Measurements from ENCODE around the gene FEV. TPM values are rescaled to one million over a fixed set of nuclear protein-coding genes. Genes with fewer than 3 reads are reported as not detected.

The FEV gene
- total RNA-seq, 2 donors from 2014 or later, result not detected

GRCh38 chr2:218957671-218958070 is 27.3 kb downstream of the FEV start:
- 79 to 83% methylated on average over 3 to 4 of the region's 4 CpGs for WGBS, 2 experiments (ENCODE audit: insufficient coverage in 1 of 2, insufficient read length in 1 of 2)

GRCh38 chr2:218956039-218956438 is 28.9 kb downstream of the FEV start:
- no peak overlapping the region for H3K27ac ChIP-seq (ENCODE audit: low read depth, low read length)
- no peaks in the 10 kb centered on the region for H3K36me3 ChIP-seq (ENCODE audit: control insufficient read depth, insufficient read depth, low read length)
- no peaks in the 10 kb centered on the region for H3K4me1 ChIP-seq (ENCODE audit: control insufficient read depth, insufficient read depth, low read length)
- Mint-ChIP-seq H3K27ac (no peak overlapping the region), H3K4me3 (no peak overlapping the region), H3K36me3 (ENCODE audit: low read depth) (no peaks in the 10 kb centered on the region), H3K4me1 (peaks cover under 1% of the 10 kb centered on the region), H3K9me3 (peaks cover 3% of the 10 kb centered on the region), H3K27me3 (ENCODE audit: insufficient read depth) (peaks cover 80% of the 10 kb centered on the region)
- no peak overlapping the region for H3K4me3 ChIP-seq (ENCODE audit: low read length)
- DNase-seq, result no peak
- H3K27me3 ChIP-seq (ENCODE audit: control insufficient read depth, insufficient read depth, low read length, poor library complexity, severe bottlenecking), result peaks cover 63% of the 10 kb centered on the region
- H3K9me3 ChIP-seq (ENCODE audit: control insufficient read depth, low read length), result no peaks in the 10 kb centered on the region
- 75% methylated on average over 1 of the region's 1 CpG; no CpG with 5 or more reads in 1 of the 2 experiments for WGBS, 2 experiments (ENCODE audit: insufficient coverage in 1 of 2, insufficient read length in 1 of 2)
- TF ChIP-seq CTCF (conservative IDR thresholded peaks at IDR 0.05), result no peak
- no peak overlapping the region for H3K9ac ChIP-seq (ENCODE audit: extremely low read depth, low read length, poor library complexity, severe bottlenecking)

More at GRCh38 chr2:218957671-218958070, 27.3 kb downstream of the FEV start:
- no peaks in the 10 kb centered on the region for H3K9me3 ChIP-seq (ENCODE audit: control insufficient read depth, low read length)
- H3K36me3 ChIP-seq (ENCODE audit: control insufficient read depth, insufficient read depth, low read length), result no peaks in the 10 kb centered on the region
- H3K4me1 ChIP-seq (ENCODE audit: control insufficient read depth, insufficient read depth, low read length), result no peaks in the 10 kb centered on the region
- no peak overlapping the region for H3K27ac ChIP-seq (ENCODE audit: low read depth, low read length)
- no peak for TF ChIP-seq CTCF (conservative IDR thresholded peaks at IDR 0.05)
- no peak overlapping the region for H3K27ac Mint-ChIP-seq
- H3K4me1 Mint-ChIP-seq, result peaks cover 5% of the 10 kb centered on the region
- no peak overlapping the region for H3K4me3 Mint-ChIP-seq
- peaks cover 78% of the 10 kb centered on the region for H3K27me3 ChIP-seq (ENCODE audit: control insufficient read depth, insufficient read depth, low read length, poor library complexity, severe bottlenecking)
- no peak overlapping the region for H3K9ac ChIP-seq (ENCODE audit: extremely low read depth, low read length, poor library complexity, severe bottlenecking)
- no peaks in the 10 kb centered on the region for H3K36me3 Mint-ChIP-seq (ENCODE audit: low read depth)
- H3K4me3 ChIP-seq (ENCODE audit: low read length), result no peak overlapping the region
- DNase-seq, result no peak
- peaks cover 89% of the 10 kb centered on the region for H3K27me3 Mint-ChIP-seq (ENCODE audit: insufficient read depth)
- H3K9me3 Mint-ChIP-seq, result no peaks in the 10 kb centered on the region

DNA sequence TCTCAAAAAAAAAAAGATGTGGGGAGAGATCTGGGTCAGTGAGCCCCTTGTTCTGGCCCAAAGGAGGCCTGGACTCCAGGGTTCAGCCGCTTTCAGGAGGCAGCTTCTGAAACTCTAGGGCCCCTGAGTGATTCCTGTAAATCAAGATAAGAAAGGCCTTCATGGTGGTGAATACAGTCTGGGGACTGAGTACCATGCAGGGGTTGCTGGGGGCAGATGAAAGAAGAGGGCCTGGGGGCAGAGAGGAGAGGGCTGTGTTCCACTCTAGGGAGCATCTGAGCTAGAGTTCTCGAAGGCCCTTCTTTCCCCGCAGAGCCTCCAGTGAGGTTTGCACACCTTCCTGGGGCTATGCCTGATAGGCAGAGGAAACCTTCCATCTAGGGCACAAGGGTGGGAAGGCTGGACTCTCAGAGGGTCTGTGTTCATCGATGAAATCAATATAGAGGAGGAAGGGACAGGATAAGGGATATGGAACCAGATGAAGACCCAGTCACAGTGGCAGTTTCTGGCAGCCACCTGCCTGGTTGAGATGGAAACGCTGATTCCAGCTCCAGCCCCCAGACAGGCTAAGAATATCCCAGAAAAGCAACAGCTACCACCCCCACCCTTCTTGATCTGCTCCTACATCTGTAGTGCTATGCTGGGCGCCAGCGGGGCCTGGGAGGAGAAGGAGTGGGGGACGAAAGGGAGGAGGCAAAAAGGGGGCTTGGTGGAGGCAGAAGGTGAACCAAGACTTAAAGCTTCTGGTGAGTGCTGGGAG is 30.3 kb downstream of the FEV start:
- peaks cover 3% of the 10 kb centered on the region for H3K9me3 Mint-ChIP-seq
- peaks cover 76% of the 10 kb centered on the region for H3K27me3 Mint-ChIP-seq (ENCODE audit: insufficient read depth)
- Histone ChIP-seq H3K9ac (ENCODE audit: extremely low read depth, low read length, poor library complexity, severe bottlenecking) (no peak overlapping the region), H3K4me3 (ENCODE audit: low read length) (no peak overlapping the region), H3K27ac (ENCODE audit: low read depth, low read length) (no peak overlapping the region), H3K9me3 (ENCODE audit: control insufficient read depth, low read length) (no peaks in the 10 kb centered on the region), H3K36me3 (ENCODE audit: control insufficient read depth, insufficient read depth, low read length) (no peaks in the 10 kb centered on the region), H3K4me1 (ENCODE audit: control insufficient read depth, insufficient read depth, low read length) (no peaks in the 10 kb centered on the region), H3K27me3 (ENCODE audit: control insufficient read depth, insufficient read depth, low read length, poor library complexity, severe bottlenecking) (peaks cover 50% of the 10 kb centered on the region)
- H3K4me3 Mint-ChIP-seq, result no peak overlapping the region
- 90 to 91% methylated on average over 4 to 8 of the region's 8 CpGs for WGBS, 2 experiments (ENCODE audit: insufficient coverage in 1 of 2, insufficient read length in 1 of 2)
- H3K36me3 Mint-ChIP-seq (ENCODE audit: low read depth), result no peaks in the 10 kb centered on the region
- H3K27ac Mint-ChIP-seq, result no peak overlapping the region
- no peak for TF ChIP-seq CTCF (conservative IDR thresholded peaks at IDR 0.05)
- no peak for DNase-seq
- no peaks in the 10 kb centered on the region for H3K4me1 Mint-ChIP-seq
